Bronchial epithelial cell (primary cell): ENCODE measurements around the gene AOPEP. TPM values are rescaled to one million over a fixed set of nuclear protein-coding genes. Genes with fewer than 3 reads are reported as not detected.

Experiments used
- DNase-seq: peaks from one replicate; pipeline ENCODE4 v3.0.0-alpha.2; 2010; ENCODE audit warnings: low read depth
- FAIRE-seq: peaks from 2 replicates; lab custom pipeline; 2011; peaks lifted over from hg19 to GRCh38; lab: Jason Lieb, UNC
- H3K27me3 ChIP-seq: 2 replicates; pipeline ENCODE4 v1.5.1; 2011; ENCODE audit warnings: low read length; ENCODE audit not compliant: control insufficient read depth, insufficient read depth
- H3K36me3 ChIP-seq: 2 replicates; pipeline ENCODE4 v1.5.1; 2011; ENCODE audit warnings: low read length; ENCODE audit not compliant: control insufficient read depth, insufficient read depth
- H3K4me3 ChIP-seq: 2 replicates; pipeline ENCODE4 v1.5.1; 2011; ENCODE audit warnings: mild to moderate bottlenecking, low read depth, low read length, control low read depth
- CTCF ChIP-seq: IDR thresholded peaks from 2 replicates; pipeline ENCODE4 v1.5.1; 2011; ENCODE audit warnings: mild to moderate bottlenecking, moderate library complexity, low read length, control low read depth, inconsistent platforms; ENCODE audit not compliant: insufficient read depth, severe bottlenecking
- total RNA-seq: library from RNA; depleted of rRNA; stranded (reverse); fragments of >200 nt; gene quantifications from 2 replicates; pipeline ENCODE4 v1.2.1, GENCODE V29; 2014

AOPEP gene
- total RNA-seq, 1 donor from 2014 or later = 91.1 TPM

DNA sequence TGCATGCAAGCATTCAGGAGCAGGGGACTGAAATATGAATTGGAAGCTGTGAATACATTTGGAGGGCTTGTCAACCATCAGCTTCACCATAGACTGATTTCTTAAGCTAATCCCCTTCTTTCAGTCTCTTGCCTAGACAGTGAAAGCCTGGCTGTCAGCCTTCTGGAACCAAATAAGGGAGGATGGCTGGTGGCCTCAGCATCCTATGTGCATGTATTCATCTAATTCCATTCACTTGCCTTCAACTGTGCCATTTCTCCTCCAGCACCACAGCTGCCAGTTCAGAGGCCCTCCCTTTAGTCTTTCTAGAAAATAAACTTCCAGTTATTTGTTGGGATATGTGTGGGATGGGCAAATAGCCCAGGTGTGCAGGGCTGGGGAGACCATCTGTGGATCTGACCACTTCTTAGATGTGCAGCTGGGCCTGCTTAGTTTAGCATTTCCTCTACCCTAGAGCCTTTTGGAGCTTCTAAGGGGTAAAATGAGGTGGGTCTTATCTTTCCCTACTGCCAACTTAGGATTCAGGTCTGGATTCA, 62.1 kb downstream of the AOPEP start:
- no peak for TF ChIP-seq CTCF
- no peaks in the 10 kb centered on the region for H3K27me3 ChIP-seq
- FAIRE-seq (no peak), DNase-seq (no peak)
- no peak overlapping the region for H3K4me3 ChIP-seq
- H3K36me3 ChIP-seq = no peaks in the 10 kb centered on the region

DNA sequence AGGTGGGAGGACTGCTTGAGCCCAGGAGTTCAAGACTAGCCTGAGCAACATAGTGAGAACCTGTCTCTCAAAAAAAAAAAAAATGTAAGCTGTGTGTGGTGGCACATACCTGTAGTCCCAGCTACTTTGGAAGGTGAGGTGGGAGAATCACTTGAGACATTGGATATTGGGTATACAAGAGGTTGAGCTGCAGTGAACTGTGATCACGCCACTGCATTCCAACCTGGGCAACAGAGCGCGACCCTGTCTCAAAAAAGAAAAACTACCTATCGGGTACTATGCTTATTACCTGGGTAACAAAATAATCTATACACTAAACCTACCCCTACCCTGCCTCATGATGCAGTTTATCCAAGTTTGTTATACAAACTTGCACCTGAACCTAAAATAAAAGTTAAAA, 64.9 kb downstream of the AOPEP start:
- H3K27me3 ChIP-seq = no peaks in the 10 kb centered on the region
- no peak overlapping the region for H3K4me3 ChIP-seq
- FAIRE-seq (no peak), DNase-seq (no peak)
- no peak for TF ChIP-seq CTCF
- H3K36me3 ChIP-seq = peaks cover 1% of the 10 kb centered on the region

- FAIRE-seq = no peak
- peaks cover 1% of the 10 kb centered on the region for H3K36me3 ChIP-seq
- H3K27me3 ChIP-seq = no peaks in the 10 kb centered on the region
- no peak for TF ChIP-seq CTCF
- DNase-seq = no peak
- no peak overlapping the region for H3K4me3 ChIP-seq
These were observed 66.0 kb downstream of the AOPEP start for GRCh38 chr9:94792511-94792910.

GRCh38 chr9:94794476-94795167, 68.1 kb downstream of the AOPEP start:
- Histone ChIP-seq H3K4me3 (no peak overlapping the region), H3K27me3 (no peaks in the 10 kb centered on the region), H3K36me3 (peaks cover 1% of the 10 kb centered on the region)
- FAIRE-seq (no peak), DNase-seq (no peak)
- TF ChIP-seq CTCF = no peak

GRCh38 chr9:94796687-94797086, 70.2 kb downstream of the AOPEP start:
- Histone ChIP-seq H3K4me3 (no peak overlapping the region), H3K36me3 (peaks cover 2% of the 10 kb centered on the region), H3K27me3 (no peaks in the 10 kb centered on the region)
- no peak for DNase-seq
- TF ChIP-seq CTCF = no peak
- no peak for FAIRE-seq
